ENCODE results near the gene CMYA5. TPM values are rescaled to one million over a fixed set of nuclear protein-coding genes. Genes with fewer than 3 reads are reported as not detected.

CMYA5 gene
- total RNA-seq, 2 experiments from 2014 or later = 0.20 to 0.29 TPM

- Mint-ChIP-seq H3K4me1 (peaks cover 2% of the 10 kb centered on the region), H3K36me3 (ENCODE audit: low read depth) (no peaks in the 10 kb centered on the region), H3K4me3 (no peak overlapping the region), H3K27me3 (no peaks in the 10 kb centered on the region), H3K9me3 (peaks cover 4% of the 10 kb centered on the region), H3K27ac (no peak overlapping the region)
- POLR2A ChIA-PET = interaction anchor here (0.6 kb wide), 1 partner anchor 493 kb away, joined by 3 read pairs; no protein-coding TSS in a partner anchor
- CTCF ChIA-PET = interaction anchor here (1.5 to 1.6 kb wide), 2 partner anchors 9 to 54 kb away, joined by 3 to 4 read pairs; no protein-coding TSS in a partner anchor
- DNase-seq = no peak
These were observed 17.9 kb downstream of the CMYA5 start for GRCh38 chr5:79707535-79707934.

GRCh38 chr5:79712741-79713140, 23.1 kb downstream of the CMYA5 start:
- ChIA-PET POLR2A (no interaction called here), CTCF (interaction anchor here (0.8 kb wide), 1 partner anchor 371 kb away, joined by 3 read pairs; no protein-coding TSS in a partner anchor)
- Mint-ChIP-seq H3K27me3 (no peaks in the 10 kb centered on the region), H3K4me1 (no peaks in the 10 kb centered on the region), H3K36me3 (ENCODE audit: low read depth) (no peaks in the 10 kb centered on the region), H3K9me3 (no peaks in the 10 kb centered on the region), H3K27ac (no peak overlapping the region), H3K4me3 (no peak overlapping the region)
- no peak for DNase-seq

GRCh38 chr5:79713727-79714126, 24.1 kb downstream of the CMYA5 start:
- no peaks in the 10 kb centered on the region for H3K36me3 Mint-ChIP-seq (ENCODE audit: low read depth)
- no peaks in the 10 kb centered on the region for H3K27me3 Mint-ChIP-seq
- H3K27ac Mint-ChIP-seq = no peak overlapping the region
- no peaks in the 10 kb centered on the region for H3K9me3 Mint-ChIP-seq
- DNase-seq = no peak
- ChIA-PET CTCF (no interaction called here), POLR2A (no interaction called here)
- no peak overlapping the region for H3K4me3 Mint-ChIP-seq
- H3K4me1 Mint-ChIP-seq = no peaks in the 10 kb centered on the region

GRCh38 chr5:79716839-79717238, 27.2 kb downstream of the CMYA5 start:
- POLR2A ChIA-PET = no interaction called here
- Mint-ChIP-seq H3K4me1 (no peaks in the 10 kb centered on the region), H3K27ac (no peak overlapping the region), H3K9me3 (peaks cover 11% of the 10 kb centered on the region), H3K4me3 (no peak overlapping the region), H3K36me3 (ENCODE audit: low read depth) (peaks cover 4% of the 10 kb centered on the region), H3K27me3 (no peaks in the 10 kb centered on the region)
- no peak for DNase-seq
- CTCF ChIA-PET = interaction anchor here (1.0 to 1.5 kb wide), 3 partner anchors 9 to 386 kb away, joined by 3 to 5 read pairs (median 4); no protein-coding TSS in a partner anchor

- CTCF ChIA-PET = interaction anchor here (0.7 kb wide), 1 partner anchor 18 kb away, joined by 4 read pairs; no protein-coding TSS in a partner anchor
- H3K36me3 Mint-ChIP-seq (ENCODE audit: low read depth) = peaks cover 4% of the 10 kb centered on the region
- H3K4me1 Mint-ChIP-seq = no peaks in the 10 kb centered on the region
These were observed 30.5 kb downstream of the CMYA5 start for GRCh38 chr5:79720096-79720495.

GRCh38 chr5:79727451-79728355, 38.1 kb downstream of the CMYA5 start:
- H3K36me3 Mint-ChIP-seq (ENCODE audit: low read depth) = peaks cover 6% of the 10 kb centered on the region
- no peak overlapping the region for H3K27ac Mint-ChIP-seq
- no peak for DNase-seq
- CTCF ChIA-PET = interaction anchor here (0.6 kb wide), 1 partner anchor 540 kb away, joined by 3 read pairs; no protein-coding TSS in a partner anchor
- POLR2A ChIA-PET = no interaction called here
- H3K27me3 Mint-ChIP-seq = peaks cover 45% of the 10 kb centered on the region
- no peaks in the 10 kb centered on the region for H3K9me3 Mint-ChIP-seq
- peaks cover 41% of the 10 kb centered on the region for H3K4me1 Mint-ChIP-seq
- no peak overlapping the region for H3K4me3 Mint-ChIP-seq

More at GRCh38 chr5:79720096-79720495, 30.5 kb downstream of the CMYA5 start:
- Mint-ChIP-seq H3K27me3 (no peaks in the 10 kb centered on the region), H3K4me3 (no peak overlapping the region), H3K9me3 (peaks cover 11% of the 10 kb centered on the region), H3K27ac (no peak overlapping the region)
- DNase-seq = no peak
- POLR2A ChIA-PET = no interaction called here

- ChIA-PET POLR2A (no interaction called here), CTCF (interaction anchor here (0.6 kb wide), 1 partner anchor 540 kb away, joined by 3 read pairs; no protein-coding TSS in a partner anchor)
- H3K36me3 Mint-ChIP-seq (ENCODE audit: low read depth) = peaks cover 9% of the 10 kb centered on the region
These were observed 38.8 kb downstream of the CMYA5 start for GRCh38 chr5:79728396-79728795.

GRCh38 chr5:79729679-79730078, 40.0 kb downstream of the CMYA5 start:
- no peaks in the 10 kb centered on the region for H3K9me3 Mint-ChIP-seq
- no peak overlapping the region for H3K27ac Mint-ChIP-seq
- peaks cover 18% of the 10 kb centered on the region for H3K36me3 Mint-ChIP-seq (ENCODE audit: low read depth)
- peaks cover 49% of the 10 kb centered on the region for H3K4me1 Mint-ChIP-seq
- no peak for DNase-seq
- POLR2A ChIA-PET = no interaction called here
- CTCF ChIA-PET = interaction anchor here (1.2 kb wide), 1 partner anchor 46 kb away, joined by 3 read pairs; no protein-coding TSS in a partner anchor
- H3K4me3 Mint-ChIP-seq = no peak overlapping the region
- peaks cover 63% of the 10 kb centered on the region for H3K27me3 Mint-ChIP-seq

More at GRCh38 chr5:79728396-79728795, 38.8 kb downstream of the CMYA5 start:
- Mint-ChIP-seq H3K4me1 (peaks cover 48% of the 10 kb centered on the region), H3K27me3 (peaks cover 52% of the 10 kb centered on the region), H3K4me3 (no peak overlapping the region), H3K9me3 (no peaks in the 10 kb centered on the region), H3K27ac (no peak overlapping the region)
- DNase-seq = no peak

- H3K27me3 Mint-ChIP-seq = peaks cover 71% of the 10 kb centered on the region
- CTCF ChIA-PET = interaction anchor here (1.2 kb wide), 1 partner anchor 46 kb away, joined by 3 read pairs; no protein-coding TSS in a partner anchor
- H3K4me1 Mint-ChIP-seq = peaks cover 57% of the 10 kb centered on the region
- no peak for DNase-seq
- no peak overlapping the region for H3K27ac Mint-ChIP-seq
- H3K4me3 Mint-ChIP-seq = no peak overlapping the region
- POLR2A ChIA-PET = no interaction called here
- H3K36me3 Mint-ChIP-seq (ENCODE audit: low read depth) = peaks cover 25% of the 10 kb centered on the region
- peaks cover 2% of the 10 kb centered on the region for H3K9me3 Mint-ChIP-seq
These were observed 40.9 kb downstream of the CMYA5 start for GRCh38 chr5:79730564-79730963.

GRCh38 chr5:79731775-79732174, 42.1 kb downstream of the CMYA5 start:
- H3K4me1 Mint-ChIP-seq = peaks cover 69% of the 10 kb centered on the region
- H3K9me3 Mint-ChIP-seq = peaks cover 3% of the 10 kb centered on the region
- POLR2A ChIA-PET = no interaction called here
- H3K27ac Mint-ChIP-seq = no peak overlapping the region
- H3K4me3 Mint-ChIP-seq = no peak overlapping the region
- peaks cover 73% of the 10 kb centered on the region for H3K27me3 Mint-ChIP-seq
- H3K36me3 Mint-ChIP-seq (ENCODE audit: low read depth) = peaks cover 27% of the 10 kb centered on the region
- CTCF ChIA-PET = interaction anchor here (1.6 kb wide), 1 partner anchor 9 kb away, joined by 3 read pairs; no protein-coding TSS in a partner anchor
- DNase-seq = no peak

GRCh38 chr5:79736528-79737514, 47.2 kb downstream of the CMYA5 start:
- peaks cover 59% of the 10 kb centered on the region for H3K4me1 Mint-ChIP-seq
- peak overlapping the region; percentile 66 for H3K4me3 Mint-ChIP-seq
- CTCF ChIA-PET = interaction anchor here (0.6 kb wide), 1 partner anchor 79 kb away, joined by 3 read pairs; no protein-coding TSS in a partner anchor
- peaks cover 34% of the 10 kb centered on the region for H3K36me3 Mint-ChIP-seq (ENCODE audit: low read depth)
- peaks cover 48% of the 10 kb centered on the region for H3K27me3 Mint-ChIP-seq
- peak overlapping the region; percentile 80 for H3K27ac Mint-ChIP-seq
- POLR2A ChIA-PET = interaction anchor here (0.7 kb wide), 1 partner anchor 141 kb away, joined by 3 read pairs; no protein-coding TSS in a partner anchor
- DNase-seq = peak; percentile 59
- peaks cover 8% of the 10 kb centered on the region for H3K9me3 Mint-ChIP-seq

GRCh38 chr5:79738349-79738748, 48.7 kb downstream of the CMYA5 start:
- Mint-ChIP-seq H3K4me3 (no peak overlapping the region), H3K9me3 (peaks cover 8% of the 10 kb centered on the region)
- POLR2A ChIA-PET = no interaction called here

More at GRCh38 chr5:79738349-79738748, 48.7 kb downstream of the CMYA5 start:
- DNase-seq = no peak
- CTCF ChIA-PET = no interaction called here
- Mint-ChIP-seq H3K27me3 (peaks cover 36% of the 10 kb centered on the region), H3K27ac (no peak overlapping the region), H3K36me3 (ENCODE audit: low read depth) (peaks cover 32% of the 10 kb centered on the region), H3K4me1 (peaks cover 44% of the 10 kb centered on the region)

Measured in activated CD4-positive, alpha-beta T cell treated with anti-CD3 and anti-CD28 coated beads, Interleukin-2, amount 10 ng/mL, durations not matched to agents 7 days and 5 days (primary cell).